GOT3 (cell line): ENCODE measurements around the gene CDC14A.
"Not testable (repeated sequence)": the region's sequence is repeated elsewhere in the genome, so short reads cannot be mapped to it uniquely, and the experiment has no call there.

Experiments used
- DNase-seq: peaks from one replicate; lab custom pipeline; 2025; ENCODE audit warnings: mixed read lengths; lab: John Stamatoyannopoulos, UW

The CDC14A gene

GRCh38 chr1:100404821-100405220 lies 52.5 kb downstream of the CDC14A start:
- no peak for DNase-seq

DNA sequence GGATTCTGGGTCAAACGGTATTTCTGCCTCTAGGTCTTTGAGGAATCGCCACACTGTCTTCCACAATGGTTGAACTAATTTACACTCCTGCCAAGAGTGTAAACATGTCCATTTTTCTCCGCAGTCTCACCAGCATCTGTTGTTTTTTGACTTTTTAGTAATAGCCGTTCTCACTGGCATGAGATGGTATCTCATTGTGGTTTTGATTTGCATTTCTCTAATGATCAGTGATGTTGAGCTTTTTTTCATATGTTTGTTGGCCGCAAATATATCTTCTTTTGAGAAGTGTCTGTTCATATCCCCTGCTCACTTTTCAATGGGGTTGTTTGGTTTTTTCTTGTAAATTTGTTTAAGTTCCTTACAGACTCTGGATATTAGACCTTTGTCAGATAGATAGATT lies 53.6 kb downstream of the CDC14A start:
- not testable (repeated sequence) for DNase-seq

DNA sequence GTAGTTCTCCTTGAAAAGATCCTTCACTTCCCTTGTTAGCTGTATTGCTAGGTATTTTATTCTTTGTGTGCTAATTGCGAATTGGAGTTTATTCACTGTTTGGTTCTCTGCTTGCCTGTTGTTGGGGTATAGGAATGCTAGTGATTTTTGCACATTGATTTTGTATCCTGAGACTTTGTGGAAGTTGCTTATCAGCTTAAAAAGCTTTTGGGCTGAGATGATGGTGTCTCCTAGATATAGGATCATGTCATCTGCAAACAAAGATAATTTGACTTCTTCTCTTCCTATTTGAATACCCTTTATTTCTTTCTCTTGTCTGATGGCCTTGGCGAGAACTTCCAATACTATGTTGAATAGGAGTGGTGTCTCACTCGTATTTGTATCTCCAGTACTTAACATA lies 55.1 kb downstream of the CDC14A start:
- DNase-seq: not testable (repeated sequence)

GRCh38 chr1:100411019-100411418 lies 58.7 kb downstream of the CDC14A start:
- no peak for DNase-seq

GRCh38 chr1:100411574-100411973 lies 59.3 kb downstream of the CDC14A start:
- no peak for DNase-seq

DNA sequence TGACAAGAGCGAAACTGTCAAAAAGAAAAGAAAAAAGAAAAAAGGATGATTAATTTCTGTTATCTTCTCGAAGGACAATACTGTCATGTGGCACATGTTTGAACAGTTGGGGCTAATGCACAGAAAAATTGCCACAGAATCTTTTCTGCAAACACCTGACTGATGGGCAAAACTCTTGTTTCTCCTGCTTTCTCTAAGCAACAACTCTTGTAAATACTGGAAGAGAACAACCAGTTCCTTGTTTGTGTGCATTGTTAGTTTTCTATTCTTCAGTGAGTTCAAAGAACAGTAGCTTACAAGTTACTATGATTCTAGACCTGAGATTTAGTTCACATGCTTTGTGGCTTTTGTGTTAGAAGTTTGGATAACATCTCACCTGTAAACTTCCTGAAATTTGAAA lies 60.7 kb downstream of the CDC14A start:
- no peak for DNase-seq

- no peak for DNase-seq
Measured at GRCh38 chr1:100414693-100415497, 62.6 kb downstream of the CDC14A start.

GRCh38 chr1:100415498-100415778 lies 63.1 kb downstream of the CDC14A start:
- DNase-seq: no peak

DNA sequence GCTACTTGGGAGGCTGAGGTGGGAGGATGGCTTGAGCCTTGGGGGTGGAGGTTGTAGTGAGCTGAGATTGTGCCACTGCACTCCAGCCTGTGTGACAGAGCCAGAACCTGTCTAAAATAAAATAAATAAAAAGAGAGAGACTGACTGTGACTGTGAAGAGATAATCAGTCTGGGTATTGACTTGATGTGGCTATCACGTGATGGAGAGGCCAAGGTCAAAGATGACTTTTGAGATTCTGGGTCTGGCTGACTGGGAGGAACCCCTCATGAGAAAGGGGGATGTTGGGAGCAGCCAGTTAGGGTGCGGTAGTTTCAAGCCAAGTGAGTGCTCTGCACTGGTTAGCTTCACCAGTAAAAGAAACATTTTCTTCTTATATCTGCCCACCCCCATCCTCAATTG lies 66.8 kb downstream of the CDC14A start:
- DNase-seq: no peak

DNA sequence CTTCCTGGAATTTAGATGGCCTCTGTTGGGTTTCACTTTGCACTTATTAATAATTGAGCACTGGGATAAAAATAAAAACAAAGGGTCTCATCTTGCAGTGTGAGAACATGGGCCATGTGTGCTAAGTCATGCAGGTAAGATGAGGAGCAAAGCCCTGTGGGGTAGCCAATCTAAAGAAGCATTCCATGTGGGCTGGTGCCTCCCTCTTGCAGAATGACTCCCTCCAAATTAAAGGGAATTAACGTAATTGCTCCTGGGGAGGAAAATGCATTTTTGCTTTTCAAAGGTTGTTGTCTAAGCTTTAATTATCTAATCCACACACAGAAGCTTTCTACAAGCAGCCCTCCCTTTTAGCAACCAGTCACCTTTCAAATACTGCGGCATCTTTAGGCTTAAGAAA lies 69.8 kb downstream of the CDC14A start:
- no peak for DNase-seq

DNA sequence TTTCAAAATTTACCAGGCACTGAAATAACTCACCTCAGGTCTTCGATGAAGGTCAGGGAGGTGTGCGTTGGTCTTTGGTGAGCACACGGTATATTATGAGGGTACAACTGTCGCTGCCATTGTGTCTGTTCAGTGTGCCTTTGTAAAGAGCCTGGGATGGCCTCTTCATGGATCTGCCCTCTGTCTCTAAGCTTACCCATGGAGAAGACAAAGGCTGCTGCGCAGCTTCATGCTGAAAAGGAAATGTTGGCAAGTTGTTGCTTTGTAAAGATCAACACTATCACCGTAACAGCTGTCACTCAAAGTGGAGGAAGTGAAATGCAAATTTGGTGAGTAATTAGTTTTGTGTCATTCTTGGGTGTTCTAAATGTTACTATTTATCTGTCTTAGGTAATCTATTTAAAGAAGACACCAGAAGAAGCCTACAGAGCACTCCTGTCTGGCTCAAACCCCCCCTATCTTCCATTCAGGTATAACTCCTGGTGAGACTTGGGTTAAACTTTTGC lies 71.6 kb downstream of the CDC14A start:
- DNase-seq: no peak

DNA sequence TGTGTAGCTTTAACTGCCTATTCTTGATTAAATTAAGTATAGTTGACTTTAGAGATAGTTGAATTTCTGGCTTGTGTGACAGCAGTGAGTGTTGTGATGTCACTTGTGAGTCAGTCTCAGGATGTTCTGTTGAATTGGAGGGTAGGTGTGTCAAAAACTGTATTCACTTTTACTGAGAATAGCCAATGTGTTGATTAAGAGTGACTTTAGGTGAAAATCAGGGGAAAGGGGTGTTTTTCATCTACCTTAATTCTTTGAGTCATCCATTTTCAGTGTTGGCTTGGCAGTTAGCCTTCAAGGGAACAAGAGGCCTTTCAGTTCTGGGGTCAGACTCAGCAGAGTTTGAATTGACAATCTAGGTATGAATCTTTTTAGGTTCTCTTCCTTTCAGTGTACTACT lies 75.9 kb downstream of the CDC14A start:
- DNase-seq: no peak

DNA sequence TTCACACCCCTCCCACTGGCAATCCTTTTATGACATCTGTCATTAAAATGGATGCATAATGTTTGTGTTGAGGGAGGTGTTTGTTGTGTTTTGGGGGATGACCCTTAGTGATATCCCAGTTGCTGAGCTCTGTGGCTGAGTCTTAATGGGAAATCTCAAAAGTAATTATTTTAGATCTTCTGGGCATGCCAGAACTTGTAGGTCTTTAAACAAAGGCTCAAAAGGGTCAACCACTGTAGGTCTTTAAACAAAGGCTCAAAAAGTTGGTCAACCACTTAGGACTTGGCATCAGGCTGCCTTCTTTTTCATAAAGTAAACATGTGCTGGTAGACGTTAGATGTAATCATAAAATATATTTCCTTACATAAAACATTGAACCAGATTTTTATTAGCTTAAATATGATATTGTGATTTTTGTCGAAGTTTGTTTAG lies 78.0 kb downstream of the CDC14A start:
- no peak for DNase-seq

GRCh38 chr1:100431954-100432353 lies 79.6 kb downstream of the CDC14A start:
- DNase-seq: no peak

DNA sequence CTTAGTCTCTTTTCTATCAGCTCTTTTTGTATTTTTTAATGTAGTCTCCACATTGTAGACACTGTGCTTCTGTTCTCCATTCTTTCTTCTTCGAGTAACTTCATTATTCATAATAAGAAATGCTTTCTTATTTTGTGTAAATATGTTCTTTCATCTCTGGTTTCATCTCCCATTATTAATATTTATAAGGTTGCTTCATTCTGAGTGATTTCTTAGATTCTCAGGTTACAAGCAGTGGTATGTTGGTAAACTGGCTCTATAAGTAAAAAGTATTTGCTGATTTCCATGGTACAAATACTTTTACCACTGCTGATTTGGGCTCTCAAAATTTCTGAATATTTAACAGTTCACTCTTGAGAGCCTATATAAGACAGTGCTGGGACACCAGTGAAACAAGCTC lies 81.3 kb downstream of the CDC14A start:
- DNase-seq: no peak

GRCh38 chr1:100434831-100435230 lies 82.5 kb downstream of the CDC14A start:
- DNase-seq: no peak

DNA sequence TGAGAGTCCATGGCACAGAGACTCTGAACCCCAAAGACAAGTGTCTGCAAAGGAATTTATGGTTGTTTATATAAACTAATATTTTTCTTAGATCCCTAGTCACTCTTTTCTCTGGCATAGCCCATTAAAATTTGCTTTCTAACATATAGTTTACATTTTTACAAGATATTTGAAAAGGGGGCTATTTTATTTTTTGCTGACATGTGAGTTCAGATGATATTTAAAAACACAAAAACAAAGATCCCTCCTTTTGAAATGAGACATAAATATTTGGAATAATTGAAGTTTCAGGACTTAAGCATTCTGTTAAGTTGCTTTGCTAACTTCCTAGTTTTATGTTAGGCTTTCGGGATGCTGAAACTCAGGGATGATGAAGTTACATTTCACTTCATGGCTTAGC lies 86.1 kb downstream of the CDC14A start:
- DNase-seq: no peak

DNA sequence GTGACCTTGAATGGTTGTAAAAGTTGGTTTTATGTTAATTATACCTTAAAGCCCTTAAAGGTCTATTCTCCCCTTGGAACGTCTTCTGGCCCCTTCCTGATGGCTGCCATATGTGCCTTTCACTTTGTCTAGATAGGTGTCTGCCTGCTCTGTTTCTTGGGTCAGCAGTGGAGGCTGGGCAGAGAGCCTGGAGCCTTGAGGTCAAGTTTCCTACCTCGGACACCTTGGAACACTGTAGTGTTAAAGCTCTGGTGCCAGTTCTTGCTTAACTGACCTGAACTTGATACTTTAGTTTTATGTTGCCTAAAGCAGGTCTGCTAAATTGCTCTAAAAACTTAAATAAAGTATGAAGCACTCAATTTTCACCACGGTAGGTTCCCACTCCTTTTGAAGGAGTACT lies 86.5 kb downstream of the CDC14A start:
- no peak for DNase-seq

DNA sequence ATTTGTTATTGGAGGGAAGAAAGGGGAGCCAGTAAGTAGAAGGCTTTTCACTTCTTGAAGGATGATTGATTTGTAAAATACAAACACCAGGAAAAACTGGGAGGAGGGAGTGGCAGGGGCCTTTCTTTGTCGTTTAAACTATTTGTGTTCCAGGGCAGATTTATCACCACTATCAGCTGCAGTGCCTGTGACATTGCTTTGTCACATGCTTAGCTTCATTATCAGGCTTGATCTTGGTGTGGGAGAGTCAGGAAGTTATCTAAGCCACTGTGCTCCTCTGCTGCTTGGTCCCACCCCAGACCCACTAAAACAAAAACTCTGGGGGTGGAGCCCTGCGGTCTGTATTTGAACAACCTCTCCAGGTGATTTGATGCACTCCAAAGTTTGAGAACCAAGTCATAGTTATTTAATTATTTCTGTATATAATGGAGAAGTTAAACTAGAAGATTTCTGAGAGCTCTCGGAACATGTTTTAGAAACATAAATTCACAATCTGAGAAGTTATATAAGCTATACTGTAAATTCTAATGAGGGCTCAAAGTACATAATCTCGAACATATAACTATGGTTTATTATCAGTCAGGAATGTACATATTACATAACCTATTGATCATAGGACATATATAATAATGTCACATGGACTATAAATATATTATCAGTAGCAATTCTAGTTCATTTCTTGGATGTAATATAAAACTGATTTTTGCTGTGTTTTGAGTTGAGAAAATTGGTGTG lies 87.9 kb downstream of the CDC14A start:
- DNase-seq: no peak

DNA sequence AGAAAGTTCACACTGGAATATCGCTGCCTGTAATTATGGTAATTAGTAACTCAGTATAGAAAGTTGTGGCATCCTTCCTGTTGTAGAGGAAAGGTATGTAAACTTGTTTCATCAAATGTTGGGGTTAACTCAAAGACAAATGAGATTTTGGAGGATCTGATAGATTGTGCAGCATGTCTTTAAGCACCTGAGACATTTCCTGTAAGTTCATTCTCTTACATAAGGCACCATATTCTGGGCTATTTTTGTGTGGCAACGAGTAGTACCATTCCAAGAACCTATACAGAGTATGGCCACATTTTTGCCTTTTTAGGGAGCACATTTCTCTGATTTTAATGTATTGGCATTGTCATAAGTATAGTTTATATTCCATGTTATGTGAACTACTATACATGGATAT lies 88.8 kb downstream of the CDC14A start:
- DNase-seq: no peak

DNA sequence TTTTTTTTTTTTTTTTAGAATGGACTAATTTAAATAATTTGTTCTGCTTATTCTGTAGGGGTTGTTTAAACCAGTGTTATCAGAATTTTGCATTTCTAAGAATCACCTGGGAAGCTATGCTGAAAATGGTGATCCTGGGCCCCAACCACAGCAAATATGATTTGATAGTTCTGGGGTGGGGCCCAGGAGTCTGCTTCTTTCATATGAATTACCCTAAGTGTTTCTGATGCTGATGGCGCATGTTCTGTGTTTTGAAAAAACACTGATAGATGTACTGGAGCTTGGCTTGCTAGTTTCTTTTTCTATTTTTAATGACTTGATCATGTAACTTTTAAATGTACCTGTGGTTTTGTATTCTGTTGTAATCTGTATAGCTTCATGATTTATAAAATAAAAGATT lies 89.3 kb downstream of the CDC14A start:
- DNase-seq: no peak

GRCh38 chr1:100443811-100444571 lies 91.7 kb downstream of the CDC14A start:
- no peak for DNase-seq

- DNase-seq: no peak
Measured at GRCh38 chr1:100445565-100445964, 93.3 kb downstream of the CDC14A start.
